Smooth muscle cell (in vitro differentiated cells): ENCODE measurements around the gene HIP1. TPM values are rescaled to one million over a fixed set of nuclear protein-coding genes. Genes with fewer than 3 reads are reported as not detected.

Source experiments
- DNase-seq: peaks from one replicate; lab custom pipeline; 2025; ENCODE audit not compliant: unreplicated experiment; lab: John Stamatoyannopoulos, UW
- H2AFZ ChIP-seq: fragments of 200-600 bp; sonication (generic); 2 replicates; pipeline ENCODE4 v1.6.0; 2016; ENCODE audit warnings: antibody characterized with exemption, low read depth, mild to moderate bottlenecking
- H3F3A ChIP-seq: fragments of 200-600 bp; sonication (generic); 2 replicates; pipeline ENCODE4 v1.6.0; 2017; ENCODE audit warnings: antibody characterized with exemption, low read depth
- H3K27ac ChIP-seq: fragments of 200-600 bp; sonication (generic); 2 replicates; pipeline ENCODE4 v1.5.1; 2016; ENCODE audit warnings: low read depth, mild to moderate bottlenecking
- H3K27me3 ChIP-seq: fragments of 200-600 bp; sonication (generic); 2 replicates; pipeline ENCODE4 v1.6.1; 2016; ENCODE audit warnings: low read depth, mild to moderate bottlenecking
- H3K36me3 ChIP-seq: fragments of 200-600 bp; sonication (generic); 2 replicates; pipeline ENCODE4 v1.5.1; 2016; ENCODE audit warnings: low read depth
- H3K4me1 ChIP-seq: fragments of 200-600 bp; sonication (generic); 2 replicates; pipeline ENCODE4 v1.5.1; 2016; ENCODE audit warnings: low read depth
- H3K4me2 ChIP-seq: fragments of 200-600 bp; sonication (generic); 2 replicates; pipeline ENCODE4 v1.6.0; 2016; ENCODE audit warnings: mild to moderate bottlenecking
- H3K4me3 ChIP-seq: fragments of 200-600 bp; sonication (generic); 2 replicates; pipeline ENCODE4 v1.5.1; 2016; ENCODE audit warnings: mild to moderate bottlenecking
- H3K79me2 ChIP-seq: fragments of 200-600 bp; sonication (generic); 2 replicates; pipeline ENCODE4 v1.6.0; 2016; ENCODE audit warnings: low read depth, mild to moderate bottlenecking
- H3K9ac ChIP-seq: fragments of 200-600 bp; sonication (generic); 2 replicates; pipeline ENCODE4 v1.6.0; 2016; ENCODE audit warnings: low read depth
- H3K9me3 ChIP-seq: fragments of 200-600 bp; sonication (generic); replicated peaks from 2 replicates; pipeline ENCODE4 v1.5.1; 2016; ENCODE audit warnings: low read depth
- H4K20me1 ChIP-seq: fragments of 200-600 bp; sonication (generic); 2 replicates; pipeline ENCODE4 v1.6.0; 2016; ENCODE audit warnings: low read depth
- CTCF ChIP-seq: fragments of 200-600 bp; sonication (generic); IDR thresholded peaks from 2 replicates; pipeline ENCODE4 v1.5.1; 2017; ENCODE audit warnings: borderline replicate concordance, mild to moderate bottlenecking, antibody characterized with exemption; ENCODE audit not compliant: insufficient read depth, poor library complexity, severe bottlenecking
- WGBS: methylation state at CpG from one replicate; pipeline ENCODE4 v1.1.7; 2016; ENCODE audit warnings: low lambda C conversion rate; 5-methylcytosine and 5-hydroxymethylcytosine counted together
- polyA plus RNA-seq: library from polyadenylated mRNA; unstranded; fragments of >200 nt; fragmentation: Nextera tagmentation; extraction: Ambion mirVana; gene quantifications from 2 replicates; pipeline ENCODE4 v1.2.1, GENCODE V29; 2016
- total RNA-seq: library from RNA; depleted of rRNA; stranded (reverse); fragments of >200 nt; gene quantifications from 2 replicates; pipeline ENCODE4 v1.2.3, GENCODE V29; 2014

The HIP1 gene
- total and polyA plus RNA-seq, 2 experiments from 2014 or later: 4.7 to 8.4 TPM

- no peak overlapping the region for H3K9ac ChIP-seq
- no peak overlapping the region for H3K4me3 ChIP-seq
- H3K79me2 ChIP-seq: no peaks in the 10 kb centered on the region
- peak overlapping the region; percentile 62 for H3K27ac ChIP-seq
- H3F3A ChIP-seq: peaks cover 12% of the 10 kb centered on the region
- peak overlapping the region; percentile 3 for H3K4me2 ChIP-seq
- H3K27me3 ChIP-seq: peaks cover 3% of the 10 kb centered on the region
- peaks cover 12% of the 10 kb centered on the region for H3K4me1 ChIP-seq
- H2AFZ ChIP-seq: no peak overlapping the region
- no peak for DNase-seq
- no peak for TF ChIP-seq CTCF
- no peaks in the 10 kb centered on the region for H4K20me1 ChIP-seq
- WGBS: 19% methylated on average over 15 of the region's 15 CpGs
- no peaks in the 10 kb centered on the region for H3K9me3 ChIP-seq
- H3K36me3 ChIP-seq: no peaks in the 10 kb centered on the region
Measured at GRCh38 chr7:75732764-75733630, 5.7 kb downstream of the HIP1 start.

GRCh38 chr7:75732016-75732521 is 6.7 kb downstream of the HIP1 start:
- Histone ChIP-seq H4K20me1 (no peaks in the 10 kb centered on the region), H3F3A (peaks cover 15% of the 10 kb centered on the region), H3K79me2 (no peaks in the 10 kb centered on the region), H3K4me2 (peak overlapping the region; percentile 3), H3K36me3 (no peaks in the 10 kb centered on the region), H3K4me3 (no peak overlapping the region), H2AFZ (no peak overlapping the region), H3K27me3 (no peaks in the 10 kb centered on the region), H3K27ac (peak overlapping the region; percentile 62), H3K9me3 (no peaks in the 10 kb centered on the region), H3K4me1 (peaks cover 12% of the 10 kb centered on the region), H3K9ac (no peak overlapping the region)
- no peak for DNase-seq
- WGBS: 72% methylated on average over 12 of the region's 12 CpGs
- no peak for TF ChIP-seq CTCF

- Histone ChIP-seq H3K4me3 (no peak overlapping the region), H3K4me1 (peaks cover 12% of the 10 kb centered on the region), H3K79me2 (no peaks in the 10 kb centered on the region), H3K9me3 (no peaks in the 10 kb centered on the region), H3K27ac (no peak overlapping the region), H3K36me3 (no peaks in the 10 kb centered on the region), H3K9ac (no peak overlapping the region), H3K27me3 (no peaks in the 10 kb centered on the region), H2AFZ (no peak overlapping the region), H3K4me2 (no peak overlapping the region), H4K20me1 (no peaks in the 10 kb centered on the region), H3F3A (peaks cover 15% of the 10 kb centered on the region)
- DNase-seq: no peak
- TF ChIP-seq CTCF: no peak
- 82% methylated on average over 4 of the region's 4 CpGs for WGBS
Measured at GRCh38 chr7:75729851-75730274, 8.9 kb downstream of the HIP1 start.
